PC-9 (cell line): ENCODE data around the gene SHC2. TPM values are rescaled to one million over a fixed set of nuclear protein-coding genes. Genes with fewer than 3 reads are reported as not detected.

Source experiments
- BruUV-seq: library from RNA; stranded (reverse); fragments of 400-500 nt; replicated peaks from 2 replicates; lab custom pipeline; 2021; lab: Mats Ljungman, UMichigan
- CTCF ChIA-PET: fragments of 300-600 bp; sonication (Branson Sonifier 250); formaldehyde crosslinking; loops from one replicate; lab custom pipeline; 2022; ENCODE audit warnings: antibody characterized with exemption; lab: Charles Lee
- POLR2A ChIA-PET: fragments of 300-600 bp; sonication (Branson Sonifier 250); formaldehyde crosslinking; loops from one replicate; lab custom pipeline; 2022; ENCODE audit warnings: antibody characterized with exemption; ENCODE audit not compliant: unreplicated experiment; lab: Charles Lee
- DNase-seq, 2 experiments: peaks; one replicate each; pipeline versions ENCODE4 v3.0.0 to v3.0.0-alpha.2; 2015 to 2022; ENCODE audit warnings: mixed read lengths in 1 of 2
- H2AFZ ChIP-seq: fragments of 200-600 bp; sonication (generic); 2 replicates; pipeline ENCODE4 v1.8.1; 2017; ENCODE audit warnings: antibody characterized with exemption
- H3F3A ChIP-seq: fragments of 200-600 bp; sonication (generic); 2 replicates; pipeline ENCODE4 v1.8.1; 2017; ENCODE audit warnings: antibody characterized with exemption, mild to moderate bottlenecking, low read depth; ENCODE audit not compliant: insufficient read depth
- H3K27ac ChIP-seq: fragments of 200-600 bp; sonication (generic); 2 replicates; pipeline ENCODE4 v1.6.1; 2016; ENCODE audit warnings: mixed run types
- H3K27me3 ChIP-seq: fragments of 200-600 bp; sonication (generic); 2 replicates; pipeline ENCODE4 v1.6.1; 2016; ENCODE audit warnings: low read depth, mixed run types; ENCODE audit not compliant: insufficient read depth
- H3K36me3 ChIP-seq: fragments of 200-600 bp; sonication (generic); 2 replicates; pipeline ENCODE4 v1.6.1; 2016; ENCODE audit warnings: low read depth, mixed run types
- H3K4me1 ChIP-seq: fragments of 200-600 bp; sonication (generic); replicated peaks from 2 replicates; pipeline ENCODE4 v1.6.1; 2016; ENCODE audit warnings: mixed run types; ENCODE audit not compliant: insufficient read depth
- H3K4me2 ChIP-seq: fragments of 200-600 bp; sonication (generic); 2 replicates; pipeline ENCODE4 v1.6.1; 2017; ENCODE audit warnings: mixed run types
- H3K4me3 ChIP-seq: fragments of 200-600 bp; sonication (generic); 2 replicates; pipeline ENCODE4 v1.6.1; 2016; ENCODE audit warnings: mixed run types
- H3K79me2 ChIP-seq: fragments of 200-600 bp; sonication (generic); 2 replicates; pipeline ENCODE4 v1.6.1; 2017; ENCODE audit warnings: low read depth, mixed run types
- H3K9me2 ChIP-seq: fragments of 200-600 bp; sonication (generic); 2 replicates; pipeline ENCODE4 v1.8.1; 2017; ENCODE audit warnings: mild to moderate bottlenecking; ENCODE audit not compliant: insufficient read depth
- H3K9me3 ChIP-seq: fragments of 200-600 bp; sonication (generic); 2 replicates; pipeline ENCODE4 v1.8.1; 2016; ENCODE audit warnings: low read depth; ENCODE audit not compliant: insufficient read depth
- H4K20me1 ChIP-seq: fragments of 200-600 bp; sonication (generic); 2 replicates; pipeline ENCODE4 v1.8.1; 2017; ENCODE audit not compliant: insufficient read depth
- CTCF ChIP-seq: fragments of 200-600 bp; sonication (generic); conservative IDR thresholded peaks from 2 replicates; pipeline ENCODE4 v1.6.1; 2017; ENCODE audit warnings: mixed run types, antibody characterized with exemption, mild to moderate bottlenecking, moderate library complexity
- EZH2 ChIP-seq: fragments of 200-600 bp; sonication (generic); IDR thresholded peaks from 2 replicates; pipeline ENCODE4 v1.8.0; 2017; ENCODE audit warnings: antibody characterized with exemption, low read depth
- intact Hi-C: fragments of 100-400 bp; cut with micrococcal nuclease; formaldehyde crosslinking; loops from one replicate; pipeline ENCODE4 v1.10.0; 2022; ENCODE audit not compliant: unreplicated experiment
- total RNA-seq: library from RNA; stranded (reverse); gene quantifications from 2 replicates; pipeline ENCODE4 v1.2.3, GENCODE V29; 2021

The SHC2 gene
- total RNA-seq, 1 experiment from 2014 or later: 0.70 TPM

GRCh38 chr19:407511-408440 is 53.1 kb downstream of the SHC2 start:
- Histone ChIP-seq H3K27ac (no peak overlapping the region), H3K27me3 (peaks cover 31% of the 10 kb centered on the region; the same call in 1 of the 2 replicates), H3K9me3 (no peaks in the 10 kb centered on the region), H2AFZ (no peak overlapping the region), H4K20me1 (no peaks in the 10 kb centered on the region; the same call in 1 of the 2 replicates), H3K79me2 (no peaks in the 10 kb centered on the region), H3K4me1 (no peaks in the 10 kb centered on the region), H3K4me2 (no peak overlapping the region), H3F3A (peaks cover 4% of the 10 kb centered on the region), H3K36me3 (no peaks in the 10 kb centered on the region), H3K9me2 (no peaks in the 10 kb centered on the region), H3K4me3 (no peak overlapping the region)
- ChIA-PET CTCF (no interaction called here), POLR2A (no interaction called here)
- TF ChIP-seq CTCF (no peak), EZH2 (no peak)
- BruUV-seq: no TSS peak
- intact Hi-C loops: no loop called here
- no peak for DNase-seq

GRCh38 chr19:406971-407510 is 53.8 kb downstream of the SHC2 start:
- no peak overlapping the region for H2AFZ ChIP-seq
- peaks cover 4% of the 10 kb centered on the region for H3F3A ChIP-seq
- no peaks in the 10 kb centered on the region; the same call in 1 of the 2 replicates for H4K20me1 ChIP-seq
- no peak for TF ChIP-seq CTCF
- TF ChIP-seq EZH2: no peak
- H3K4me1 ChIP-seq: no peaks in the 10 kb centered on the region
- CTCF ChIA-PET: no interaction called here
- H3K27ac ChIP-seq: no peak overlapping the region
- no peak overlapping the region for H3K4me3 ChIP-seq
- intact Hi-C loops: no loop called here
- no peaks in the 10 kb centered on the region for H3K9me2 ChIP-seq
- no peaks in the 10 kb centered on the region for H3K9me3 ChIP-seq
- H3K4me2 ChIP-seq: no peak overlapping the region
- H3K79me2 ChIP-seq: no peaks in the 10 kb centered on the region
- H3K27me3 ChIP-seq: peaks cover 24% of the 10 kb centered on the region; the same call in 1 of the 2 replicates
- no TSS peak for BruUV-seq
- POLR2A ChIA-PET: no interaction called here
- no peak for DNase-seq
- no peaks in the 10 kb centered on the region for H3K36me3 ChIP-seq

- H3K27me3 ChIP-seq: peaks cover 19% of the 10 kb centered on the region
- H3K9me3 ChIP-seq: no peaks in the 10 kb centered on the region
- no peak overlapping the region for H3K4me2 ChIP-seq
- no peak for TF ChIP-seq CTCF
- TF ChIP-seq EZH2: no peak
- H3K36me3 ChIP-seq: no peaks in the 10 kb centered on the region
- POLR2A ChIA-PET: no interaction called here
- CTCF ChIA-PET: no interaction called here
- H3K4me3 ChIP-seq: no peak overlapping the region
- no peaks in the 10 kb centered on the region for H3K79me2 ChIP-seq
- no peak for DNase-seq
- no peak overlapping the region for H2AFZ ChIP-seq
- no peaks in the 10 kb centered on the region for H3K4me1 ChIP-seq
- no peaks in the 10 kb centered on the region for H3K9me2 ChIP-seq
- intact Hi-C loops: no loop called here
- H3F3A ChIP-seq: peaks cover 4% of the 10 kb centered on the region
- no peaks in the 10 kb centered on the region; the same call in 1 of the 2 replicates for H4K20me1 ChIP-seq
- no TSS peak for BruUV-seq
- no peak overlapping the region for H3K27ac ChIP-seq
Observed at GRCh38 chr19:406135-406781, 54.6 kb downstream of the SHC2 start.
